WTC11 (cell line): ENCODE measurements around the gene TTC21A.

Experiments
- ATF6 ChIP-seq: sonication (generic); formaldehyde crosslinking; IDR thresholded peaks from 2 replicates; pipeline ENCODE4 v1.8.1; 2023; ENCODE audit warnings: mild to moderate bottlenecking, missing genetic modification reagents
- E2F4 ChIP-seq: sonication (generic); formaldehyde crosslinking; IDR thresholded peaks from 2 replicates; pipeline ENCODE4 v1.8.1; 2022; ENCODE audit warnings: low read depth, mild to moderate bottlenecking, moderate library complexity, missing genetic modification reagents, borderline replicate concordance
- ETV6 ChIP-seq: sonication (generic); formaldehyde crosslinking; IDR thresholded peaks from 2 replicates; pipeline ENCODE4 v1.8.1; 2022; ENCODE audit warnings: mild to moderate bottlenecking, missing genetic modification reagents
- IRF1 ChIP-seq: sonication (generic); formaldehyde crosslinking; IDR thresholded peaks from 2 replicates; pipeline ENCODE4 v1.8.0; 2023; ENCODE audit warnings: missing genetic modification reagents
- JUN ChIP-seq: sonication (generic); formaldehyde crosslinking; IDR thresholded peaks from 2 replicates; pipeline ENCODE4 v1.8.0; 2023; ENCODE audit warnings: mild to moderate bottlenecking, missing genetic modification reagents
- KAT7 ChIP-seq: sonication (generic); formaldehyde crosslinking; IDR thresholded peaks from 2 replicates; pipeline ENCODE4 v1.8.1; 2023; ENCODE audit warnings: missing genetic modification reagents, mild to moderate bottlenecking, borderline replicate concordance
- RELA ChIP-seq: sonication (generic); formaldehyde crosslinking; IDR thresholded peaks from 2 replicates; pipeline ENCODE4 v1.8.1; 2022; ENCODE audit warnings: missing genetic modification reagents, mild to moderate bottlenecking, borderline replicate concordance
- ZNF138 ChIP-seq: sonication (generic); formaldehyde crosslinking; conservative IDR thresholded peaks from 2 replicates; pipeline ENCODE4 v1.8.1; 2022; ENCODE audit warnings: mild to moderate bottlenecking, moderate library complexity, missing genetic modification reagents
- ZNF423 ChIP-seq: fragments of 250-450 bp; sonication (Bioruptor Pico); IDR thresholded peaks from 2 replicates; pipeline ENCODE4 v2.1.2; 2022; ENCODE audit warnings: mild to moderate bottlenecking, moderate library complexity
- ZNF512 ChIP-seq: sonication (generic); formaldehyde crosslinking; IDR thresholded peaks from 2 replicates; pipeline ENCODE4 v1.8.1; 2022; ENCODE audit warnings: missing genetic modification reagents, borderline replicate concordance
- TF ChIP-seq, protein P1 (sequence below): fragments of 200-600 bp; IDR thresholded peaks from 2 replicates; pipeline ENCODE4 v1.8.0; 2022; ENCODE audit warnings: antibody characterized with exemption
- TF ChIP-seq, protein P2 (sequence below): sonication (generic); formaldehyde crosslinking; IDR thresholded peaks from 2 replicates; pipeline ENCODE4 v1.8.1; 2023; ENCODE audit warnings: mild to moderate bottlenecking, missing genetic modification reagents, borderline replicate concordance

GRCh38 chr3:39149059-39149455 is 41.6 kb downstream of the TTC21A start:
- TF ChIP-seq ZNF138 (no peak), IRF1 (CRISPR knock-in tag) (no peak), JUN (CRISPR knock-in tag) (no peak), E2F4 (CRISPR knock-in tag) (no peak), ZNF512 (CRISPR knock-in tag) (no peak), RELA (no peak), ETV6 (CRISPR knock-in tag) (no peak), KAT7 (no peak), ZNF423 (CRISPR knock-in tag) (no peak), ATF6 (CRISPR knock-in tag) (no peak)
- TF ChIP-seq, protein P1, sequence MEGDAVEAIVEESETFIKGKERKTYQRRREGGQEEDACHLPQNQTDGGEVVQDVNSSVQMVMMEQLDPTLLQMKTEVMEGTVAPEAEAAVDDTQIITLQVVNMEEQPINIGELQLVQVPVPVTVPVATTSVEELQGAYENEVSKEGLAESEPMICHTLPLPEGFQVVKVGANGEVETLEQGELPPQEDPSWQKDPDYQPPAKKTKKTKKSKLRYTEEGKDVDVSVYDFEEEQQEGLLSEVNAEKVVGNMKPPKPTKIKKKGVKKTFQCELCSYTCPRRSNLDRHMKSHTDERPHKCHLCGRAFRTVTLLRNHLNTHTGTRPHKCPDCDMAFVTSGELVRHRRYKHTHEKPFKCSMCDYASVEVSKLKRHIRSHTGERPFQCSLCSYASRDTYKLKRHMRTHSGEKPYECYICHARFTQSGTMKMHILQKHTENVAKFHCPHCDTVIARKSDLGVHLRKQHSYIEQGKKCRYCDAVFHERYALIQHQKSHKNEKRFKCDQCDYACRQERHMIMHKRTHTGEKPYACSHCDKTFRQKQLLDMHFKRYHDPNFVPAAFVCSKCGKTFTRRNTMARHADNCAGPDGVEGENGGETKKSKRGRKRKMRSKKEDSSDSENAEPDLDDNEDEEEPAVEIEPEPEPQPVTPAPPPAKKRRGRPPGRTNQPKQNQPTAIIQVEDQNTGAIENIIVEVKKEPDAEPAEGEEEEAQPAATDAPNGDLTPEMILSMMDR = no peak
- TF ChIP-seq, protein P2, sequence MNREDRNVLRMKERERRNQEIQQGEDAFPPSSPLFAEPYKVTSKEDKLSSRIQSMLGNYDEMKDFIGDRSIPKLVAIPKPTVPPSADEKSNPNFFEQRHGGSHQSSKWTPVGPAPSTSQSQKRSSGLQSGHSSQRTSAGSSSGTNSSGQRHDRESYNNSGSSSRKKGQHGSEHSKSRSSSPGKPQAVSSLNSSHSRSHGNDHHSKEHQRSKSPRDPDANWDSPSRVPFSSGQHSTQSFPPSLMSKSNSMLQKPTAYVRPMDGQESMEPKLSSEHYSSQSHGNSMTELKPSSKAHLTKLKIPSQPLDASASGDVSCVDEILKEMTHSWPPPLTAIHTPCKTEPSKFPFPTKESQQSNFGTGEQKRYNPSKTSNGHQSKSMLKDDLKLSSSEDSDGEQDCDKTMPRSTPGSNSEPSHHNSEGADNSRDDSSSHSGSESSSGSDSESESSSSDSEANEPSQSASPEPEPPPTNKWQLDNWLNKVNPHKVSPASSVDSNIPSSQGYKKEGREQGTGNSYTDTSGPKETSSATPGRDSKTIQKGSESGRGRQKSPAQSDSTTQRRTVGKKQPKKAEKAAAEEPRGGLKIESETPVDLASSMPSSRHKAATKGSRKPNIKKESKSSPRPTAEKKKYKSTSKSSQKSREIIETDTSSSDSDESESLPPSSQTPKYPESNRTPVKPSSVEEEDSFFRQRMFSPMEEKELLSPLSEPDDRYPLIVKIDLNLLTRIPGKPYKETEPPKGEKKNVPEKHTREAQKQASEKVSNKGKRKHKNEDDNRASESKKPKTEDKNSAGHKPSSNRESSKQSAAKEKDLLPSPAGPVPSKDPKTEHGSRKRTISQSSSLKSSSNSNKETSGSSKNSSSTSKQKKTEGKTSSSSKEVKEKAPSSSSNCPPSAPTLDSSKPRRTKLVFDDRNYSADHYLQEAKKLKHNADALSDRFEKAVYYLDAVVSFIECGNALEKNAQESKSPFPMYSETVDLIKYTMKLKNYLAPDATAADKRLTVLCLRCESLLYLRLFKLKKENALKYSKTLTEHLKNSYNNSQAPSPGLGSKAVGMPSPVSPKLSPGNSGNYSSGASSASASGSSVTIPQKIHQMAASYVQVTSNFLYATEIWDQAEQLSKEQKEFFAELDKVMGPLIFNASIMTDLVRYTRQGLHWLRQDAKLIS = no peak
